CD14-positive monocyte (primary cell): ENCODE data around the gene SCN4B. TPM values are rescaled to one million over a fixed set of nuclear protein-coding genes. Genes with fewer than 3 reads are reported as not detected.

ENCODE experiments used
- DNase-seq, 3 donors: peaks; one replicate each; pipeline ENCODE4 v3.0.0-alpha.2; 2011 to 2022
- H2AFZ ChIP-seq: 2 replicates; pipeline ENCODE4 v1.6.0; 2012; ENCODE audit warnings: mild to moderate bottlenecking, low read depth, low read length, inconsistent platforms; ENCODE audit not compliant: insufficient read depth, poor library complexity, severe bottlenecking
- H3K27ac ChIP-seq, 2 donors: 1 replicate in 1 of 2; 2 replicates in 1 of 2; pipeline ENCODE4 v1.5.1; 2012 to 2013; ENCODE audit warnings: low read length in 2 of 2, control low read depth in 1 of 2, inconsistent platforms in 1 of 2, low read depth in 1 of 2, mild to moderate bottlenecking in 1 of 2
- H3K27me3 ChIP-seq, 2 donors: one replicate each; pipeline versions ENCODE4 v1.6.0 to v1.6.1; 2011 to 2013; ENCODE audit warnings: low read length in 2 of 2; ENCODE audit not compliant: control insufficient read depth in 2 of 2, insufficient read depth in 2 of 2
- H3K36me3 ChIP-seq, 2 donors: replicated peaks in 1 of 2; 1 replicate in 1 of 2; 2 replicates in 1 of 2; pipeline versions ENCODE4 v1.5.1 to v1.6.1; 2012 to 2013; ENCODE audit warnings: low read length in 2 of 2, control low read depth in 1 of 2, inconsistent platforms in 1 of 2, mild to moderate bottlenecking in 1 of 2; ENCODE audit not compliant: insufficient read depth in 2 of 2, control insufficient read depth in 1 of 2
- H3K4me1 ChIP-seq, 2 donors: 1 replicate in 1 of 2; 2 replicates in 1 of 2; pipeline versions ENCODE4 v1.5.1 to v1.6.1; 2012 to 2013; ENCODE audit warnings: low read length in 2 of 2, control low read depth in 1 of 2, inconsistent platforms in 1 of 2, mild to moderate bottlenecking in 1 of 2, moderate library complexity in 1 of 2; ENCODE audit not compliant: insufficient read depth in 2 of 2, control insufficient read depth in 1 of 2
- H3K4me2 ChIP-seq: replicated peaks from 2 replicates; pipeline ENCODE3; 2012; ENCODE audit warnings: low read length, moderate library complexity, mild to moderate bottlenecking; ENCODE audit not compliant: poor library complexity, severe bottlenecking; ENCODE audit errors: extremely low read depth
- H3K4me3 ChIP-seq, 3 experiments: fragments of 200-600 bp in 1 of 3; sonication (generic) in 1 of 3; replicated peaks in 1 of 3; 1 replicate in 2 of 3; 2 replicates in 1 of 3; pipeline ENCODE4 v1.5.1; 2011 to 2013; ENCODE audit warnings: low read length in 3 of 3, mild to moderate bottlenecking in 3 of 3, control low read depth in 2 of 3, low read depth in 2 of 3, inconsistent platforms in 1 of 3, moderate library complexity in 1 of 3
- H3K79me2 ChIP-seq: 2 replicates; pipeline ENCODE4 v1.6.0; 2012; ENCODE audit warnings: mild to moderate bottlenecking, control low read depth, inconsistent platforms, low read length, moderate library complexity; ENCODE audit not compliant: insufficient read depth
- H3K9ac ChIP-seq: 2 replicates; pipeline ENCODE4 v1.6.0; 2017; ENCODE audit warnings: low read length, mild to moderate bottlenecking; ENCODE audit not compliant: insufficient read depth, poor library complexity, severe bottlenecking
- H3K9me3 ChIP-seq, 2 donors: replicated peaks in 1 of 2; 1 replicate in 1 of 2; 2 replicates in 1 of 2; pipeline versions ENCODE4 v1.5.1 to v1.6.1; 2012 to 2013; ENCODE audit warnings: low read length in 2 of 2, control low read depth in 1 of 2; ENCODE audit not compliant: control insufficient read depth in 1 of 2, insufficient read depth in 1 of 2
- H4K20me1 ChIP-seq: 2 replicates; pipeline ENCODE4 v1.6.0; 2012; ENCODE audit warnings: mild to moderate bottlenecking, low read length, control low read depth, moderate library complexity; ENCODE audit not compliant: insufficient read depth
- H3K27ac Mint-ChIP-seq, 7 donors: one replicate each; pipeline ENCODE4 v1.8.0; 2020; ENCODE audit warnings: mild to moderate bottlenecking in 7 of 7, mixed read lengths in 7 of 7, moderate library complexity in 6 of 7, inconsistent platforms in 2 of 7
- H3K27me3 Mint-ChIP-seq, 3 donors: one replicate each; pipeline ENCODE4 v1.8.0; 2021 to 2022; ENCODE audit warnings: low read depth in 3 of 3, mild to moderate bottlenecking in 3 of 3, mixed read lengths in 3 of 3, moderate library complexity in 3 of 3, inconsistent platforms in 1 of 3
- H3K36me3 Mint-ChIP-seq, 2 donors: one replicate each; pipeline ENCODE4 v1.8.0; 2020; ENCODE audit warnings: mixed read lengths in 2 of 2, inconsistent platforms in 1 of 2, mild to moderate bottlenecking in 1 of 2
- H3K4me1 Mint-ChIP-seq: one replicate; pipeline ENCODE4 v1.8.0; 2020; ENCODE audit warnings: mild to moderate bottlenecking, mixed read lengths
- H3K4me3 Mint-ChIP-seq, 2 donors: one replicate each; pipeline ENCODE4 v1.8.0; 2020; ENCODE audit warnings: mild to moderate bottlenecking in 2 of 2, mixed read lengths in 2 of 2, moderate library complexity in 1 of 2
- H3K9me3 Mint-ChIP-seq, 7 donors: one replicate each; pipeline ENCODE4 v1.8.0; 2020 to 2022; ENCODE audit warnings: mixed read lengths in 7 of 7, mild to moderate bottlenecking in 6 of 7, moderate library complexity in 6 of 7, inconsistent platforms in 2 of 7
- CTCF ChIP-seq: fragments of 200-600 bp; IDR thresholded peaks from one replicate; pipeline ENCODE4 v1.8.0; 2022; ENCODE audit warnings: antibody characterized with exemption, mild to moderate bottlenecking
- WGBS: methylation state at CpG from one replicate; pipeline ENCODE4 v1.1.5; 2013; ENCODE audit warnings: missing lambda C conversion rate; ENCODE audit not compliant: insufficient coverage; 5-methylcytosine and 5-hydroxymethylcytosine counted together
- intact Hi-C, 2 donors: fragments of 100-400 bp; cut with micrococcal nuclease; formaldehyde crosslinking; loops; one replicate each; pipeline versions ENCODE4 v1.15.0 to v1.15.1; 2023
- polyA plus RNA-seq, 3 donors: library from polyadenylated mRNA; depleted of rRNA in 1 of 3; unstranded in 2 of 3; stranded (reverse) in 1 of 3; fragments of 300-500 nt in 2 of 3; fragments of >200 nt in 1 of 3; fragmentation: Illumina TruSeq in 2 of 3; gene quantifications; 1 replicate in 2 of 3; 2 replicates in 1 of 3; pipeline ENCODE4 v1.2.3, GENCODE V29; 2012 to 2021

Gene SCN4B
- polyA plus RNA-seq, 3 donors, result 0.76 TPM; not detected in 2

DNA sequence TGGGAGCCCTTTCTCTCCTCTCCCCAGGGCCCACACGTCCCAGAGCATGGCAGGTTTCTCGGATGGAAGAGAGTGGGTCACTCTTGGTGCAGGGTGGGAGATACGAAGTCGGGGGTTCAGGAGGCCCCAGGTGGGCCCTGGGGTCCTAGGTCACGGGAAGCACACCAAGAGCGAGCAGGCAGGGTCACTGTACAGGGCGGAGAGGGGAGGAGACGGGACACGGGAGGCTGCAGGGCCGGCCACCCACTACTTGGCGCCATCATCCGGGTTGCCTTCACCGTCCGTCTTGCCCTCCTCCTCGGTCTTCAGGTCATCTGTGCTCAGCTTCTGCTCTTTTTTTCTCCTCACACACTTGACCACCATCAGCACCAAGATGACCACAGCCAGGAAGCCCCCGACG is 14.0 kb upstream of the SCN4B start:
- Histone ChIP-seq H3K4me1 (peaks cover 4% of the 10 kb centered on the region in 2 donors), H3K79me2 (no peaks in the 10 kb centered on the region), H3K9ac (no peak overlapping the region), H3K27me3 (peaks cover 0 to 2% of the 10 kb centered on the region in 2 donors), H2AFZ (no peak overlapping the region), H3K4me3 (no peak overlapping the region), H3K9me3 (no peaks in the 10 kb centered on the region), H3K27ac (no peak overlapping the region), H3K36me3 (no peaks in the 10 kb centered on the region), H3K4me2 (no peak overlapping the region), H4K20me1 (no peaks in the 10 kb centered on the region)
- 94% methylated on average over 15 of the region's 17 CpGs for WGBS
- Mint-ChIP-seq H3K4me1 (peaks cover 3% of the 10 kb centered on the region), H3K9me3 (peaks cover 0 to 1% (median 0%) of the 10 kb centered on the region in 7 donors), H3K27me3 (peaks cover 11 to 20% (median 15%) of the 10 kb centered on the region in 3 donors), H3K36me3 (no peaks in the 10 kb centered on the region), H3K27ac (no peak overlapping the region), H3K4me3 (no peak overlapping the region)
- intact Hi-C loops, result no loop called here
- DNase-seq, result no peak
- TF ChIP-seq CTCF, result no peak

GRCh38 chr11:118164885-118165284 is 12.3 kb upstream of the SCN4B start:
- peaks cover 2% of the 10 kb centered on the region for H3K4me1 Mint-ChIP-seq
- intact Hi-C loops, result no loop called here
- H3K9me3 Mint-ChIP-seq, result peaks cover 0 to 1% (median 0%) of the 10 kb centered on the region in 7 donors
- no peak overlapping the region for H3K4me3 Mint-ChIP-seq
- Histone ChIP-seq H3K4me2 (no peak overlapping the region), H4K20me1 (no peaks in the 10 kb centered on the region), H2AFZ (no peak overlapping the region), H3K9me3 (no peaks in the 10 kb centered on the region), H3K4me3 (no peak overlapping the region), H3K79me2 (no peaks in the 10 kb centered on the region), H3K27ac (no peak overlapping the region), H3K4me1 (no peaks in the 10 kb centered on the region), H3K9ac (no peak overlapping the region), H3K27me3 (peaks cover 0 to 2% of the 10 kb centered on the region in 2 donors), H3K36me3 (no peaks in the 10 kb centered on the region)
- no peak overlapping the region for H3K27ac Mint-ChIP-seq
- DNase-seq, result no peak
- no CpG with 5 or more reads among the region's 2 CpGs for WGBS
- H3K36me3 Mint-ChIP-seq, result no peaks in the 10 kb centered on the region
- no peak for TF ChIP-seq CTCF
- H3K27me3 Mint-ChIP-seq, result peaks cover 11 to 24% (median 11%) of the 10 kb centered on the region in 3 donors
